ENCODE data around the gene DENND5B.

The DENND5B gene

DNA sequence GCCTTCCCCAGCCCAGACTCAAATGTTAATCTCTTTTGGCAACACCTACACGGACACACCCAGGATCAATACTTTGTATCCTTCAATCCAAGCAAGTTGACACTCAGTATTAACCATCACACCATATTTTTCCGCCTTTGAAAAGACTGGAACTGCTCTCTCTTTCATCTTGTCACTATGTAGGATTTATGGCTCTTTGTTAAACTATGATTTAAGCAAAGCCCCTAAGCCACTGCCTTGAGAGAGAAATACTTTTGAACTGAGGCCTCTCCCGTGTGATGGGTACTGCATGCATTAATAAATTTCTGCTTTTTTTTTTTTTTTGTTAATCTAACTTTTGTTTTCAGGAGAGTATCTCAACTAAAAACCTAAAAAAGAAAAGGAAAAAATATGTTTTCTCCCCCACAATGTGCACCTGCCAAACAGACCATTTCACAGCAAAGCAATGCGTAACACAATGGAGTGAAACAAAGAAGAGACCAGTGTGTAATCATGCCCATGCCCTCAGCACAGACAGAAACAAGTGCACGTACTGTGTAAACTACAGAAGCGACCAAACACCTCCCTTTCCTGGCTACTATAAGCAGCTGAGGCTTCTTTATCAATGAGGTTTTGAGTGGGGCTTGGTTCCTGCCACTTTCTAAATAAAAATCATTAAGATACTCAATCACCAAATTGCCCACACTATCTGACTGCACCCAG is 40.2 kb upstream of the DENND5B start:
- Histone ChIP-seq H2AFZ (ENCODE audit: low read depth, low read length) (no peak overlapping the region), H3K9ac (ENCODE audit: low read length) (no peak overlapping the region), H3K9me3 (ENCODE audit: insufficient read depth, low read length) (peaks cover 6% of the 10 kb centered on the region; the same call in 1 of the 2 replicates), H3K79me2 (ENCODE audit: low read length) (no peaks in the 10 kb centered on the region), H3K4me3 (ENCODE audit: low read length) (no peak overlapping the region), H4K20me1 (ENCODE audit: insufficient read depth, low read length) (no peaks in the 10 kb centered on the region), H3K27ac (ENCODE audit: low read length) (no peak overlapping the region), H3K36me3 (replicated peaks; ENCODE audit: low read depth, low read length) (peaks cover 3% of the 10 kb centered on the region), H3K4me1 (ENCODE audit: low read length) (peaks cover 17% of the 10 kb centered on the region), H3K27me3 (ENCODE audit: low read depth, low read length) (no peaks in the 10 kb centered on the region), H3K4me2 (ENCODE audit: low read length) (no peak overlapping the region)
- no peak for TF ChIP-seq EZH2phosphoT487 (IDR thresholded peaks at IDR 0.05; ENCODE audit: low read depth)
- TF ChIP-seq, protein P1, sequence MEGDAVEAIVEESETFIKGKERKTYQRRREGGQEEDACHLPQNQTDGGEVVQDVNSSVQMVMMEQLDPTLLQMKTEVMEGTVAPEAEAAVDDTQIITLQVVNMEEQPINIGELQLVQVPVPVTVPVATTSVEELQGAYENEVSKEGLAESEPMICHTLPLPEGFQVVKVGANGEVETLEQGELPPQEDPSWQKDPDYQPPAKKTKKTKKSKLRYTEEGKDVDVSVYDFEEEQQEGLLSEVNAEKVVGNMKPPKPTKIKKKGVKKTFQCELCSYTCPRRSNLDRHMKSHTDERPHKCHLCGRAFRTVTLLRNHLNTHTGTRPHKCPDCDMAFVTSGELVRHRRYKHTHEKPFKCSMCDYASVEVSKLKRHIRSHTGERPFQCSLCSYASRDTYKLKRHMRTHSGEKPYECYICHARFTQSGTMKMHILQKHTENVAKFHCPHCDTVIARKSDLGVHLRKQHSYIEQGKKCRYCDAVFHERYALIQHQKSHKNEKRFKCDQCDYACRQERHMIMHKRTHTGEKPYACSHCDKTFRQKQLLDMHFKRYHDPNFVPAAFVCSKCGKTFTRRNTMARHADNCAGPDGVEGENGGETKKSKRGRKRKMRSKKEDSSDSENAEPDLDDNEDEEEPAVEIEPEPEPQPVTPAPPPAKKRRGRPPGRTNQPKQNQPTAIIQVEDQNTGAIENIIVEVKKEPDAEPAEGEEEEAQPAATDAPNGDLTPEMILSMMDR (IDR thresholded peaks at IDR 0.05; ENCODE audit: low read depth, low read length), result no peak

DNA sequence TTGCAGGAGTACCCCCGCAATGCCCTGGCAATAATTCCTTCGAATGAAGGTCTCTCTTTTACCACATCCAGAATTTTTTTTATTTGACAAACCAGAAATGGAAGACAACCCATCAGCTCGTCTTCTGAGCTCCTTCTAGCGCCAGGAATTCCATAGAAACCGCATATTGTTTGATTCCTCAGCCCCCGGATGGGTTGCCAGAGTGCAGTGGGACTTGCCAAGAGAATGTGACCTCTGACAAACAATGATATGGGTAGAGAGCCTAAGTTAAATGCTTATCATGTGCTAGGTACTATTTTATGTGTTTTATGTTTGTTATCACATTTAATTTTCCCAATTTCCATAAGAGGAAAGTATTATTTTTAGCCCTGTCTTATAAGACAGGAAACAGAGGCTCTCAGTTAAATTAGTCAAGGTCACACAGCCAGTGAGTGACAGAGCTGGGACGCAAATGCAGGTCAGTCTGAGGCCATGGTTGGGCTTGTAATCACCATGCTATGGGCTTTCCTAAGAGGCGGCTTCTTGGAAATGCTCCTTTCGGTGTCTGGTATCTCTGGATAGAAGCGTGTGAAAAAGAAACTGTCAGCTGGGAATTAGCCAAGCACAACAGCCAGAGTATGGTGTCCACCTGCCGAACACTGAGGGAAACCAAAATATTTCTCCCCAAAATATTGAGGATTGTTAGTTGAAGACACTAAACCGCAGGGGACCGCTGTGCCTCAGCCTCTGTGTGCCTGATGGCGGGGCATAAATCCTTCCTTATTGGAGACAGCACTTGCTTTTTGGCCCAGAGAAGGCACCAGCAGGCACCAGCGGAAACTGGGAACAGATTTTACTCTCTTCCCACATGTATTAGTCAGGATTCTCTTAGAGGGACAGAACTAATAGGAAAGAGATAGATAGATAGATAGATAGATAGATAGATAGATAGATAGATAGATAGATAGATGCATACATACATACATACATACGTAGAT is 39.1 kb upstream of the DENND5B start:
- Histone ChIP-seq H3K9me3 (ENCODE audit: insufficient read depth, low read length) (peaks cover 14% of the 10 kb centered on the region; the same call in 1 of the 2 replicates), H3K27ac (ENCODE audit: low read length) (no peak overlapping the region), H3K4me1 (ENCODE audit: low read length) (peaks cover 14% of the 10 kb centered on the region; the same call in 1 of the 2 replicates), H3K27me3 (ENCODE audit: low read depth, low read length) (no peaks in the 10 kb centered on the region), H3K79me2 (ENCODE audit: low read length) (no peaks in the 10 kb centered on the region), H3K9ac (ENCODE audit: low read length) (no peak overlapping the region), H3K4me3 (ENCODE audit: low read length) (no peak overlapping the region), H3K4me2 (ENCODE audit: low read length) (no peak overlapping the region), H3K36me3 (replicated peaks; ENCODE audit: low read depth, low read length) (peaks cover 8% of the 10 kb centered on the region), H4K20me1 (ENCODE audit: insufficient read depth, low read length) (no peaks in the 10 kb centered on the region), H2AFZ (ENCODE audit: low read depth, low read length) (no peak overlapping the region)
- TF ChIP-seq, protein P1 (IDR thresholded peaks at IDR 0.05; ENCODE audit: low read depth, low read length), result no peak

DNA sequence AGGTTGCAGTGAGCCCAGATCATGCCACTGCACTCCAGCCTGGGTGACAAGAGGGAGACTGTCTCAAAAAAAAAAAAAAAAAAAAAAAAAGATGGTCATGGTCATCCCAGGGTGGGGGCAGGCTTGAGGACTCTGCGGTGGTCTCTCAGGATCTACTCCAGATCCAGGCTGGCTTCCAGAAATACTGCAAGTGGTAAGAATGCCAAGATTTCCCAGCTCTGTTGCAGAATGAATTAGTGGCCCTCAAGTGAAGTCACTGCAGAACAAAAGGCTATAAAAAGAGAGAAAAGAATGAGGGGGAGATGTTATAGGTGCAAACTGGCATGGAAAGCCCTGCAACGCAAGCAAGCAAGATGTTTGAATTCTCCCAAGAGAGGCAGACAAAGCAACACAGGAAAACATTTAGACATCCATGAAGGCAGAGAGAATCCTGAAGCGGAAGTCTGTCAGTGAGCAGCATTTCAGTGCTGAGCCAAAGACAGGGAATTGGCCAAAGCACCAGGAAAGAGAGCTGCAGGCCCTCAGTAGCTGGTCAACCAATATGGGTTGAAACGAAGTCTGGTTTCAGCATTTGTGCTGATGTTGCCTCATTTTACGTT is 36.6 kb upstream of the DENND5B start:
- no peaks in the 10 kb centered on the region for H4K20me1 ChIP-seq (ENCODE audit: insufficient read depth, low read length)
- no peak overlapping the region for H3K4me3 ChIP-seq (ENCODE audit: low read length)
- H3K9me3 ChIP-seq (ENCODE audit: insufficient read depth, low read length), result peaks cover 14% of the 10 kb centered on the region; the same call in 1 of the 2 replicates
- no peaks in the 10 kb centered on the region for H3K79me2 ChIP-seq (ENCODE audit: low read length)
- H3K4me2 ChIP-seq (ENCODE audit: low read length), result no peak overlapping the region
- H3K4me1 ChIP-seq (ENCODE audit: low read length), result peaks cover 14% of the 10 kb centered on the region; the same call in 1 of the 2 replicates
- H3K27me3 ChIP-seq (ENCODE audit: low read depth, low read length), result no peaks in the 10 kb centered on the region
- no peak overlapping the region for H3K9ac ChIP-seq (ENCODE audit: low read length)
- H3K27ac ChIP-seq (ENCODE audit: low read length), result no peak overlapping the region
- TF ChIP-seq EZH2phosphoT487 (IDR thresholded peaks at IDR 0.05; ENCODE audit: low read depth), result no peak
- TF ChIP-seq, protein P1 (IDR thresholded peaks at IDR 0.05; ENCODE audit: low read depth, low read length), result no peak
- H2AFZ ChIP-seq (ENCODE audit: low read depth, low read length), result no peak overlapping the region
- H3K36me3 ChIP-seq (replicated peaks; ENCODE audit: low read depth, low read length), result peaks cover 8% of the 10 kb centered on the region
